Bone marrow (tissue), 2 donors: ENCODE measurements around the gene REPS1.

Experiments used
- DNase-seq, 2 donors: peaks; one replicate each; lab custom pipeline; 2025; lab: John Stamatoyannopoulos, UW

REPS1 gene

GRCh38 chr6:138856654-138857053 is 131.4 kb downstream of the REPS1 start:
- no peak for DNase-seq
